CD4-positive, alpha-beta T cell treated with Interleukin-17A for 4 hours (primary cell): ENCODE results near the gene CYP27C1.

Experiments
- DNase-seq: peaks from one replicate; pipeline ENCODE4 v3.0.0-alpha.2; 2020; ENCODE audit warnings: mixed read lengths

The CYP27C1 gene

DNA sequence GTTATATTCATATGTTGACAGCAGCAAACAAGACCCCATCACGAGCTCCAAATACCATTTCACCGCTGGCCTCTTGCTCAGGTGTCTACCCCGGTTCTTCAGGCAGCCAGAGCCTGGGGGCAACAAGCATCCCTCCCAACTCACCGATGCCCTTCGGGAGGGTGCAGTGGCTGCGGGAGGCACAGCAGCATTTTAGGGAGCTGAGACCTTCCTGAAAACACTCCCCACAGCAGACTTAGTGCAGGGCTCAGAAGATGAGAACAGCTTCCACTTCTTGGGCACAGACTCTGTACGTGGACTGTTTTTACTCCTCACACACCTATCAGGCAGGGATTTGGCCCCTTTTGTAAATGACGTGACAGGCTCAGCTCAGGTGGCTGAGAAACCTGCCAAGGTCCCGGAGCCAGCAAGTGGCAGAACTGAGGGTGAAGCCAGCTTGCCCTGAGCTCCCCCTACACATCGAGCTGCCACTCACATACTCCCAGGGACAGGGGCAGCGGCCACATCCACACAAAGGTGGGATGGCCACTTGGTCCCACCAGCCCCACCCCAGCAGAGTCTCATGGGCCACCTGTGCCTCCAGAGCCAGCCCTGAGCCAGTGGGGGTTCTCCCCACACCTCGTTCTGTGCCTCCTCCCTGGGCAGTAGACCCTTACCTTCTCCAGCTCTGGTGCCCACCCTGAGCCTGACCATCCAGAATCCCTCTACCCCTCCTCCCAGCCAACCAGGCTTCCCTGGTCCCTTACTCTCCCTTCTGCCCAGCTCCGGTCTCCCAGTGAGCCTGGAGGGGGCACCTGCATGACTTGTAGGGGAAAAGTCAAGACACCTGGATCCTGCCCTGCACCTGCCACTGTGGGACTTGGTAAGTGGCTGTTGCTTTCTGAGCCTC is 28.5 kb downstream of the CYP27C1 start:
- no peak for DNase-seq

DNA sequence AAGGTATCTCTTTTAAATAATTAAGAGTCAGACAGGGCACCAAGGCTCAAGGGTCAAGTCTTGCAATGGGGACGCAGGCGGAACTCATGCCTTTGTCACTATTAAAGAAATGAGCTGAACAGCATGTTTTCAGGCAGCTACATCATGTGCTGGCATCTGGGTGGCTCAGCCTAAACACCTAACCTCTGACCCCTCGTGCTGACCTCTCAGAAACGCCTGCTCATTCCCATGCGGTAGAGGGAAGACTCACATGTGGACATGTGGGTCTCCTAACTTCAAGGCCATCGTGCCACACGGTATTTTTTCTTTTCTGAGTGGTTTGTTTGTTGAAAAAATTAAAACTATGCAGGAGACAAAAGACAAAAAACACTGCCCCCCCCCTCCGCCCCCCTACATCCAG is 31.3 kb downstream of the CYP27C1 start:
- no peak for DNase-seq

DNA sequence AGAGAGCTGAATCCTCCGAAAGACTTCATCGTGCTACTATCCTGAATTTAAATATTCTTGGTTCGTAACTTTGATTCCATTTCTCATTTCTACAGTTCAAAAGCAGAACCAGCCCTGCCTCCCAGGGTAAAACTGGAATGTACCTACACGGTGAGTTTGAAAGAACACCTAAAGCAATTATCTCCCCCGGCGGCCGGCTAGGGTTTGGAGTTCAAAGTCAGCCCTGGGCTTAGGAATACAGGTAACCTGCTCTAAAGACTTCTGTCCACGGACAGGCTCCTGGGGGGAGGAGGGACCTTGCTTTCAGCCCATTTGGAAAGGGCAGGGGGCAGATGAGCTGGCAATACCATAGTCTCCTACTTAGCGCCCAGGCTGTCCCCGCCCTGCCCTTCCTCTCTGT is 32.3 kb downstream of the CYP27C1 start:
- no peak for DNase-seq

DNA sequence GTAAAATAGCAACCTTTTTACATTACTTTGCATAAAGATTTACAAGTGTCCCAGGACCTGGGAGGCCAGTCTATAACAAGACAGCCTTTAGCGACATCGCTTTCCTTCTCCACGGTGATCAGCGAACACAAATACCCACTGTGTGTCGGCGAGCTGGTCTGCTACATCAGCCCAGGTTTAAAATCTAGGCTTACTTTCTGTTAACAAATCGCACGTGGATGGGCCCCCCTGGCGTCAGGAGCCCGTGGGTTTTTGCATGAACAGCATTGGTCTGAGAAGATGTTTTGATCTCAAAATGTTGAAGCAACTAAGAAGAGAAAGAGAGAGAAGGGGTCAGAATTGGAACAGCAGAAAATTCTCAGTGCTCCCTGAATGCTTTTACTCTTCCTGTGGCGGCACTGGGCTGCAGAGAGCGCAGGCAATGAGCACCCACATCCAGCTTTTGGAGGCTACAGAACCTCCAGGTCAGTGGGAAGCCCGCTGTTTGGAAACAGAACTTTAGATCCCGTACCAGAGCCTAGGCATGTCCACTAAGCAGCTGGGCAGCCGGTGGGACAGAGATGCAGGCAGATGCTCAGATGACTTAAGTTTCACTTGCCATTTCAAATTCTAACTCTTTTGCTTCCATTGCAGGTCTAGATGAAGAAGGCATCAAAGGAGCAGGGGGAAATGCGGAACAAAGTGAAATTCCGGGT is 32.9 kb downstream of the CYP27C1 start:
- no peak for DNase-seq

DNA sequence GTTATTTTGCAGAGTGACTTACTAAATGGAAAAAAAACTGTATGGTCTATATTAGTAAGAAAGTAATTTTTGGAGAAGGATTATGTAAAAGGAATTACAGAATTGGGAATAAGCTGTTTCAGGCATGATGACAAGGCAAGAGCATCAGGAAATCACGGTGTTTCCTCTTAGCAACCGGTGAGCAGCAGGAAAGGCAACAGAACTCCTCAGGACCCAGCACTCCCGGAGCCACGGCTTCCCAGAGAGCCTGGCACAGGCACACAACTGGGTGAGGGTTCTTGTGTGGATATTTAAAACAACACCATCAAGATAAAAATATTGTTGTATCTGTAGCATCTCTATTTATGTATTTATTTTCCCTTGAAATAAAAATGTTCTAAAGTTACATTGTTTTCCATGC is 34.4 kb downstream of the CYP27C1 start:
- no peak for DNase-seq

DNA sequence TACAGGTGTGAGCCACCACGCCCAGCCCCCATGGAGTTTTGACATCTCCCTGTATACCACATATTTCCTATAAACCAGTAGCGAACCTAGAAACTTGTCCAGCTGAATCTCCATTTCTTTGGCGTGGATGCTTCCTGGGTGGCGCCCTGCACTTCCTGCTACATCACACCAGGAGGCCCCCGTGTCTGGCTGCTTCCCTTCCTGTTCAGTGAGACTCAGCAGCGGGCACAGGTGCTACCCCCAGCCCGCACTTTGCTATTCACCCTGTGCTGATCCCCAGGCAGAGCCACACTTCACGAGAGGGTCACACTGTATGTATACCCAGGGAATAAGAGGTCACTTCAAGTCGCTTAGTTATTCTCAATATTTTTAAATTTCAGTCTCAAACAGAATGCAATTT is 35.0 kb downstream of the CYP27C1 start:
- DNase-seq = peak; percentile 19

DNA sequence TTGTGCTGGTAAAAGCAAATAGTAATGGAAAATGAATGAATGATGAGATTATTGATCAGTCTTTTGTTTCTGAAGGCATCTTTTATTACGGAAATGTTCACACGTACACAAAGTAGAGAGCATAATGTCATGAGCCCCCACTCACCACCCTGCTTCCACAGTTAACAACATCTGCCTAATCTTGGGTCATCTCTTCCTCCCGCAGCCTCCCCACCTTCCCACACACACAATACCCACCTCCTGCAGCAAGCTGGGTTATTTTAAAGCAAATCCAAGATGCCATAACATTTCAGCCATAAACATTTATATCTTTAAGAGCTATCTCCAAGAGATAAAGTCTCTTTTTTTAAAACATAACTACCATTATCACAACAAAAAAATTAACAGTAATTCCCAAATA is 36.3 kb downstream of the CYP27C1 start:
- no peak for DNase-seq

DNA sequence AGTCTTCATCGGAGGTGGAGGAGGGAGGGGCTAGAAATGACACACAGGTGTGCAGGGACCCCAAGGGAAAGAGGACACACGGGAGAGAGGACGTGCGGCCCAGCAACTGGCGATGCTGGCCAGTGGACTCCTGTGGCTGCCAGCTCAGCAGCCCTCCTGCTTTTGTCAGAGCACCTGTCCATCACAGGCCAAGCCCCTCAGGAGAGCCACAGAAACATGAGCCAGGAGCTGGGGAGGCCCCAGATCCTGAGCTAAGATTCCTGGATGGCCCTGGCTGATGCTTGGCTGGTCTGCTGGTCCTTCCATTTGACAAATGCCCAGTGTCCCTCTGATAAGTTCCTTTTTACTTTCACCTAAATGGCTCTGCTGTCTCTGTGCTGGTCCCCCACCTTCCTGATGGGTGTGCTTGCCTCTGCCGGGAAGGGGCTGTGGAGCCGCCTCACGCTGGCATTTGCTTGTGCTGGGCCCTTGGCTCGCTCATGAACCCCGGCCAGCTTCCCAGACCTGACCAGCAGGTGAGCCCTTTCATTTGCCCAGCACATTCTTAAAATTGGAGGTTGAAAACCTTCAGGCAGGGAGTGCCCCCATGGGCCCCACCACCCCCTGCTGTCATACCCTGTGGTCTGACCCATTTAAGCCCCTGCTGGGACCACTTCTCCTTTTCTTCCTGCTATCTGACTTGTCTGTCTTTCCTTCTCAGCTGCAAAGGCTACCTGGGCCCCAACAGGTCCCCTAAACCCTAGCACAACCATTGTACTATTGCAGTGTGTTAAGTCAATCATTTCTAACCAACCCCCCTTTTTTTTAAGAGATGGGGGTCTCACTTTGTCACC is 37.3 kb downstream of the CYP27C1 start:
- no peak for DNase-seq

DNA sequence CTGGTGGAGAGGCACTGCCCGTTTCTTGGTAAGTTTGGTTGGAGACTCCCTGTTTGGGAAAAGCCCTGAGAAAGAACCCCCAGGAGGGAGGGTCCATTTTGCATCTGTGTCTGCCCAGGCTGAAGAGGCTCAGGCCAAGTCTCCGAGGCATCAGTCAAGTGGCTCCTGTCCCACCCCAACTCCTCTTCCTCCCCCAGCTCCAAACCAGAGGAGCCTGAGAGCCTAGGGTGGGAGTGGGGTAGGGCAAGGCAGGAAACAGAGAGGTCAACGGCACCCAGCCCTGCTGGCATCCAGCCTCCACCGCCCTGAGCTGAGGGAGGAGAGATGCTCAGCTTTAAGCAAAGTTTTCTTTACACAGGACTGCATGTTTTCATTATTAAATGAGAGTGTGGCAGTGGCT is 38.2 kb downstream of the CYP27C1 start:
- DNase-seq = no peak

DNA sequence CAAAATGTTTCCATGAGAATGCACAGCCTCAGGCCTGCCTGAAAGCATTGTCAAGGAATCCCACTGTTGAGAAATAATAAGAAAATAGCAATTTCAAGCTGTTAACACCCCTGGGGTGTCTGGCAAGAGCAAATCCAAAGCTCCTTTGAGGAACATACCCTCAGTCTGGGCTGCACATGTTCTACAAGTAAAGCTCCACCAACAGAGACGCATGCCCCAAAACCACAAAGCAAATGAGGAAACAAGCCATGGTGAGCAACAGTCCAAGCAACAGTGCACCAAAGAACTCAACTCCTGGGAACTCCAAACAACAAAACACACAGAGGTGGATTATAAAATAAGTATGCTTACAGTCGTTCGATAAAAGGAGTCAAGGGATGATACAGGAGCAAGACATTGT is 40.3 kb downstream of the CYP27C1 start:
- no peak for DNase-seq

DNA sequence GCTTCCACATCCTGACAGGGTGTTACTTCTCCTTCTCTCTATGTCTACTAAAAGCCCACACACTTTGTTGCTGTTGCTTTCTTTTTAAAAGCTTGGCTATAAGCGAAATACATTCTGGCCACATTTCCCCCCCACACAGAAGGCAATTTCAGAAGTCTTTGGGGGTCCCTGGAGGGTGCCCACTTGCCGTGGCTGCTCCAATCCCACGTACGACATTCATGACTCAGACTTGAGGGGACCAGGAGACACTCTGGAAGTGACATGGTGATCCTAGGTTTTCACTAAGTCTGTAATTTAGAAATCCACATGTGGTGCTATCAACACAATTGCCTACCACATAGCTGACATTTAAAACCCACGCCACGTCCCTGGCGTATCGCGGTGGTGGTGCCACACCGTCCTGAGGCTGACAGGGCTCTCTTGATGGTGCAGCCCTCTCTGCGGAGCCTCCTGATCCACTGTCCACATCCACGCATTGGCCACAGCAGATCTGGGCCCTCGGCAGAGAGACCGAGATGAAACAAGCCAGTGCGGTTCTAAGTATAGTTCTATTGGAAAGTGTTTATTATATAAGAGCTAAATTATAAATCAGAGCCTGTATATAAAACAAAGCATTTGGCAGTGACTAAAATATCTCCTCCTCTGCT is 42.4 kb downstream of the CYP27C1 start:
- DNase-seq = no peak

DNA sequence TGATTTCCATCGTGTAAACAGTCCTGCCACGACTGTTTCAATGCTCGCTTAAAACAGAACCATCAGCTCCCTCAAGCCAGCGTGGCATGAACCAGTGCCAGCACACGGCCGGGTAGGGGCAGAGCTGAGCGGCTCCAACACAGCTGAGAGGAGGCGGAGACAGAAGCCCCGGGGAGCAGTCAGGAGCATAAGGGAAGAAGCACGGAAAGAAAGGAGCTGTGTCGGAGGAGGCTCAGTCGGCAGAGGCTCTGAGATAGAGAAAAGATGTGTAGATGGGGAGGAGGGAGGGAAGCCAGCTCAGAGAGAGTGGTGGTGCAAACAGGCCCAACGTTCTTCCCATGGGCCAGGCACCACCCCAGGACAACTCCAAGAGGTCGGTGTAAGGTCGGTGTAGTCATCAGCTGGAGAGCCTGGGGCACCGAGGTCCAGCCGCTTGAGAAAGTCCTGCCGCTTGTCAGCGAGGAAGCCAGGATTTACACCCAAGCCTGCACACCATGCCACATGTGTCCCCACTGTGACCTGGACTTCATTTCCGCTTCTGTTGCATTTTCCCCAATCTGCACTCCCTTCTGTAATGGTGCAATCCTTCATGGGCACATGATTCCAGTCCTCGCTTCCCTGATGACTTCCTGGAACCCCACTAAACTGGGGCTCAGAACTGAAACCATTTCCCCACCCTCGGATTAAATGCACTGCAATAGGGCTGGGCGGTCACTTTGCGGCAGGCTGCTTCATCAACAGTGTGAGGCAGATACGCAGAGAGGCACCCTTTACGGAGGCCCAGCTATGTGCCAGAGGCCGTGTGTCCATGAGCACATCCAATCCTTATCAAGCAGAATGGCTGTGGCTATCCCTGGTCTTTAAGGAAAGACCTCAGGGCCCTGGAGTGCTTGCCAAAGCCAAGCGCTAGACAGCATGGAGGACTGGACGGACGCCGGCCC is 43.5 kb downstream of the CYP27C1 start:
- no peak for DNase-seq

DNA sequence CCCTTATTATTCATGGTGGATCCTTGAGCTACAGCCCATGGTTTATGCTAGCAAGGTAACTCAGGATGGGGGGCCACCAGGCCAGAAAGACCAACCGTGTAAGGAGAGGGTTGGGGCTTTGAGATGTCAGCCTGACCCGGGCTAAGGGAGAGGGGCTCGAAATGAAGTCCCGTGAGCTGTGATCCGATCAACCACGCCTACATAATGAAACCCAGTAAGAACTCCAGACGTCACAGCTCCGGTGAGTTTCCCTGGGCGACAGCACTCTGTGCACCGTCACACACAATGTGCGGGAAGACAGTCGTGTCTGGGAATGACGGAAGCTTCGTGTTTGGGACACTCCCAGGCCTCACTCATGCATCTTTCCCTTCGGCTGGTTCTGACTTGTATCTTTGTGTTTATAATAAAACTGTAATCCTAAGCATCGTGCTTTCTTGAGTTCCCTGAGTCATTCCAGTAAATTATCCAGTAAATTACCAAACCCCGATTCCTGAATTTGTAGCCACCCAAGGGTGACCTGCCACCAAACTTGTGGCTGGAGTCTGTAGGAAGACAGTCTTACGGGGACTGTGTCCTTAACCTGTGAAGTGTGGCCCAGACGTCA is 44.2 kb downstream of the CYP27C1 start:
- no peak for DNase-seq

DNA sequence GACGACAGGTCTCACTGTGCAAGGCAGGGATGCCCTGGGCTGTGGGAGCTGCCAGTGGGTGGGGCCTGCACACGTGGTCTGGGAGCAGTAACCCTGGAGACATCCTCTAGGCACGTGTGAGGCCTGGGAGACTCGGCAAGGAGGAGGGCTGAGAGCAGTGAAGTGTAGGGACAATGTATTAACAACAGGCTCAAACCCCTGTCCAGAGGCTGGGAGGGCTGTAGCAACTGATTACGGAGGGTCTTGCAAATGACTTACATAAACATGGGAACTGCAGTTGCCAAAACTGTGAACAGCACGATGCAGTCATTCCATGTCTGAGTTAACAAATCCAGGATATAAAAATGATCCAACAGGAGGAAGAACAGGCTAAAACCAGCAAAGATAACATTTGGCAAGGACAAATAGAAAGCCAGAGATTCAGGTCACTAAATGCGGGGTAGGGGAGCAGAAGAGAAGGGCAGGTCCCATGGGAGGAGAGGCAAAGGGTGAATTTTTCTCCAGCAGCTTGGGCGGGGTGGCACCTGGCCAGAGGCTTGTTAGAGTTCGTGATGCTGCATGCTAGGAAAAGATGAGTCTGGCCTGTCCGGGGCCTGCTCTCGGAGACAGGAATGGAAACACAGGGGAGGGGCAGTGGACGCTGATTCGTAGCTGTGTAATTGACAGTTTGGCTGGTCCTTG is 44.9 kb downstream of the CYP27C1 start:
- no peak for DNase-seq

DNA sequence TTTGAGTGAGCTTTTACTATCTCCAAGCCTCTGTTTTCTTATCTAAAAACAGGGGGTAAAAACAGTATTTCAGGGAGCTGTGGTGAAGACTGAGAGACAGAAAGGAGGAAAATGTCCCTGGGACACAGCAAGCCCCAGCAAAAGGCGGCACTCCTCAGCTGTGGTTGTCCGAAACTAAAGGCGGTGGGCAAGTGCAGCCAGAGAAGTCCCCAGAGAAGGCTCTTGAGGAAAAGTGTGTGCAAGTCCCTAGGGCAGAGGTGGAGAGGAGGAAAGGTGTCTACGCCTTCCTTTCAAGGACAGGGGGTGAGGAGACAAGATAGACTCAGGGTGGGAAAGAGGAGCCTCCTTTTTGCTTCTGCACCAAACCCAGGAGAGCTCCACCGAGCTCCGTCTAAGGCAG is 45.5 kb downstream of the CYP27C1 start:
- DNase-seq = no peak

DNA sequence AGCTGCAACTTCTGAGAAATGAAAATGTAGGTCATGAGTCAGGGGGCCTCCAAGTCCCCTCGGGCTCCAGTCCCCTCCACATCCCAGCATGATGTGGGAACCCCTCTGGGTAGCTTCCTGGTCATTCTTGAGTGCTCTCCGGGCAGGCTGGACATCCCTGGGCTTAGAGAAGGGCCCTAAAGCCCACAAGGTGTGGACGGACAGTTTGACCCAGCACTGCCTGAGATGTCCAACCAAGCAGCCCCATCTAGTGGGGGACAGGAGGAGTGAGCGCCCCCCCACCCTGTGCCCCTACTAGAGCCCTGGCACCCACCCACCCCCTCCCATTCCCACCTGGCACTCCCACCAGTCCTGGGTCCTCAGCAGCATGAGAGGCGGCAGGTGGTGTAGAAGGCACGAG is 46.0 kb downstream of the CYP27C1 start:
- DNase-seq = peak; percentile 17

DNA sequence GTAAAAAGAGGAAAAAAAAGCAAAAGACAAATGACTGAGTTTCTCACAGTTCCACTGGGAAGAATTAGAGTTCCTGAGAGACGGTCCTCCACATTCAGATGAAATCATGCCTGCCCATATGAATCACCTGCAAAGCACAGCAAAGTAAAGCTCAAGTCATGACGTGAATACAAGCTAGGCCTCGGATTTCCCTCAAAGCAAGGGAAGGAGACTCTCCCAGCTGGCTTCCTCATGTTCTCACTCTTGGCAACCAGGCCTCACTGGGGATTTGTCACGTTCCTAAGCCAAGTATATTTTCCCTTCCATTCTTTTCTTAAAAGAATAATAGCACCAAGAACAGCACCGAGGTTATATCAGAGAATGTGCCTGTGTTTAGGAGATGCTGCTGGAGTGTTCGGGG is 47.0 kb downstream of the CYP27C1 start:
- no peak for DNase-seq

DNA sequence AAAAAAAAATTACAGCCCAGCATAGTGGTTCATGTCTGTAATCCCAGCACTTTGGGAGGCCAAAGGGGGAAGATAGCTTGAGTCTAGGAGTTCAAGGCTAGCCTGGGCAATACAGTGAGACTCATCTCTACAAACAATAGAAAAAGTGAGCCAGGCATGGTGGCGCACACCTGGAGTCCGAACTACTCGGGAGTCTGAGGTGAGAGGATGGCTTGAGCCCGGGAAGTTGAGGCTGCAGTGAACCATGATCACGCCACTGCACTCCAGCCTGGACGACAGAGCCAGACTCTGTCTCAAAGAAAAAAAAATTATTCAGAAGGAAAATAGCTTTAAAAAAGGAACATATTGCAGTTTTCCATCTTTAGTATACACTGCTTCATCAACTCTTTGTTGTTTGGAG is 47.8 kb downstream of the CYP27C1 start:
- DNase-seq = no peak

DNA sequence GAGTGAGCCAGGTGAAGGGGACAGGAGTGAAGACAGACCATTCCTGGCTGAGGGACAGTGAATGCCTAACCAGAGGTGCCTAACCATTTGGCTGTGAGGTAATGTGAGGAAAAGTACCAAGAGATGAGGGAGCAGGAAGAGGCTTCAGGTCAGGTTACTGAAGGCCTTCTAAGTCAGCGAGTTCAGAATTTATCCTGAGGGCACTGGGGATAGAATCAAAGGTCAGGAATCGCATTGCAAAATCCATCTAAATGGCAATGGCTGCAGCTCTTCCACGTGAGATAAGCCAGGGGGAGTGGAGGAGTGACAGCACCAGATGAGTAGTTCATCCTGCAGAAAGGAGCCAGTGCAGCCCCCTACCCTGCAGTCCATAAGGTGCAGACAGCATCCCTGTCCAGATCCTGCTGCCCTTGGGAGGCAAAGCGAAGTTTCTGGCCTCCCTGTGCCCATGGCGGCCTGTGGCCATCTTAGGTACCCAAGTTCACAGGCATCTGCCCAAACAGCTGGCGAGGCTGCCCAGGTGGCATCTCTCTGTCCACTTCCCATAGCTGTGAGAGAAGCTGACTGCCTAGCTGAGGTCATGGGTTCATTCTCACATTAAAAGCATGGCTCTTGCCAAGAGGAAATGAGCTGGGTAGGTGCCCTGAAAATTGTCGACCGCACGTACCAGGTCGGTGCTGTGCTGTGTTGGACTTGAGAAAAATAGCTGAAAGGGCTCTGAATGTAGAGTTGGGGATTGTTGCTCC is 49.5 kb downstream of the CYP27C1 start:
- no peak for DNase-seq

DNA sequence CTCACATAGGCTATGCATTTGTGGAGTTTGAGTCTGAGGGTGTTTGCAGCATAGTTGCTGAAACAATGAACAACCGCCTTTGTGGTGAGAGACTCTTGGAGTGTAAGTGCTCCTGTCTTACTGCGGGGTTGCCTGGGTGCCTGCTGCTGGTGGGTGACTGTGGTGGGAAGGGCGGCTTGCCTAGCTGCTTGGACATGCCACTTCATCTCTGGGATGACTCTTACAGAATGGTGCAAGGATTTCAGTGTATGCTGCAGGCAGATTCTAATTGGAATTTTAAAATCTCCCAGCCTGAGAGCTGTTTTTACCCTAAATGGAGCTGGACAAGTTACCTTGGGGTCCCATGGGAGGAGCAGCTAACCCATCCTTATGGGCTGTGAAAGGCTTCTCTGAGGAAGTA is 50.1 kb downstream of the CYP27C1 start:
- DNase-seq = no peak
